ENCODE data around the gene C11orf24.
"Not testable (repeated sequence)": the region's sequence is repeated elsewhere in the genome, so short reads cannot be mapped to it uniquely, and the experiment has no call there.

C11orf24 gene

GRCh38 chr11:68271781-68272608 lies at the start of gene C11orf24:
C11orf24 (minus strand) TSS chr11:68271973; CDS start chr11:68263767, 8,206 bp downstream.
- peak; percentile 95 for DNase-seq

- DNase-seq, result no peak
Measured at GRCh38 chr11:68317147-68317785, 45.5 kb upstream of the C11orf24 start.

GRCh38 chr11:68315171-68315920 lies 43.6 kb upstream of the C11orf24 start:
- no peak for DNase-seq

GRCh38 chr11:68314203-68315170 lies 42.7 kb upstream of the C11orf24 start:
- DNase-seq, result peak; percentile 40

- peak; percentile 46 for DNase-seq
Measured at GRCh38 chr11:68313574-68314202, 41.9 kb upstream of the C11orf24 start.

GRCh38 chr11:68312780-68313573 lies 41.2 kb upstream of the C11orf24 start:
- no peak for DNase-seq

- peak; percentile 28 for DNase-seq
Measured at GRCh38 chr11:68312117-68312779, 40.5 kb upstream of the C11orf24 start, which contains the start of gene LRP5. LRP5 (plus strand) TSS chr11:68312591; CDS start chr11:68312715, 124 bp downstream.

GRCh38 chr11:68311160-68312116 lies 39.7 kb upstream of the C11orf24 start:
- no peak for DNase-seq

- no peak for DNase-seq
Measured at GRCh38 chr11:68309621-68310185, 37.9 kb upstream of the C11orf24 start.

GRCh38 chr11:68308068-68308467 lies 36.3 kb upstream of the C11orf24 start:
- DNase-seq, result no peak

- DNase-seq, result no peak
Measured at GRCh38 chr11:68306636-68307035, 34.9 kb upstream of the C11orf24 start.

- no peak for DNase-seq
Measured at GRCh38 chr11:68303982-68304780, 32.4 kb upstream of the C11orf24 start.

- DNase-seq, result no peak
Measured at GRCh38 chr11:68303083-68303482, 31.3 kb upstream of the C11orf24 start.

GRCh38 chr11:68302670-68303069 lies 30.9 kb upstream of the C11orf24 start:
- no peak for DNase-seq

- no peak for DNase-seq
Measured at GRCh38 chr11:68302256-68302655, 30.5 kb upstream of the C11orf24 start.

- DNase-seq, result no peak
Measured at GRCh38 chr11:68300076-68300830, 28.5 kb upstream of the C11orf24 start.

- DNase-seq, result not testable (repeated sequence)
Measured at GRCh38 chr11:68299517-68299879, 27.7 kb upstream of the C11orf24 start.

Data from fibroblast of skin of right quadriceps (primary cell).